Lung (tissue), 12 donors: ENCODE data around the gene ERC2. TPM values are rescaled to one million over a fixed set of nuclear protein-coding genes. Genes with fewer than 3 reads are reported as not detected.
A peak's percentile ranks its signal among the peaks of the same experiment; 100 is the strongest.

Experiments used
- ATAC-seq: fragments of 200-7000 bp; cut with Tn5 transposase; one replicate; pipeline ENCODE4 v1.9.1; 2020; ENCODE audit warnings: moderate number of reproducible peaks; ENCODE audit not compliant: insufficient read depth, low FRiP score
- DNase-seq, 3 donors: peaks; one replicate each; pipeline ENCODE4 v3.0.0-alpha.2; 2013 to 2017
- H3K27ac ChIP-seq, 2 donors: one replicate each; pipeline ENCODE4 v1.5.1; 2013; ENCODE audit warnings: mild to moderate bottlenecking in 2 of 2, moderate library complexity in 2 of 2, control low read depth in 1 of 2, inconsistent platforms in 1 of 2, low read depth in 1 of 2, low read length in 1 of 2
- H3K27me3 ChIP-seq, 3 donors: one replicate each; pipeline ENCODE4 v1.5.1; 2013; ENCODE audit warnings: low read length in 2 of 3; ENCODE audit not compliant: control insufficient read depth in 3 of 3, insufficient read depth in 3 of 3
- H3K36me3 ChIP-seq, 4 donors: one replicate each; pipeline ENCODE4 v1.5.1; 2013; ENCODE audit warnings: low read length in 4 of 4, mild to moderate bottlenecking in 1 of 4, moderate library complexity in 1 of 4; ENCODE audit not compliant: control insufficient read depth in 4 of 4, insufficient read depth in 4 of 4
- H3K4me1 ChIP-seq, 5 donors: one replicate each; pipeline ENCODE4 v1.5.1; 2013; ENCODE audit warnings: low read length in 5 of 5, mild to moderate bottlenecking in 2 of 5, moderate library complexity in 1 of 5; ENCODE audit not compliant: control insufficient read depth in 5 of 5, insufficient read depth in 5 of 5
- H3K4me3 ChIP-seq: one replicate; pipeline ENCODE4 v1.5.1; 2013; ENCODE audit warnings: mild to moderate bottlenecking, control low read depth, moderate library complexity
- H3K9ac ChIP-seq, 2 donors: one replicate each; pipeline ENCODE4 v1.5.1; 2013; ENCODE audit warnings: low read length in 2 of 2, control low read depth in 1 of 2; ENCODE audit not compliant: insufficient read depth in 1 of 2
- H3K9me3 ChIP-seq, 4 donors: one replicate each; pipeline ENCODE4 v1.5.1; 2013; ENCODE audit warnings: low read length in 3 of 4, mild to moderate bottlenecking in 1 of 4, moderate library complexity in 1 of 4; ENCODE audit not compliant: control insufficient read depth in 4 of 4, insufficient read depth in 3 of 4
- CTCF ChIP-seq: IDR thresholded peaks from 2 replicates; pipeline ENCODE4 v1.5.1; 2012; ENCODE audit warnings: mild to moderate bottlenecking; ENCODE audit errors: control extremely low read depth, extremely low read depth
- WGBS, 2 donors: extraction: QIAGEN DNeasy Blood & Tissue Kit; methylation state at CpG; one replicate each; pipeline ENCODE4 v1.1.7; 2013; 5-methylcytosine and 5-hydroxymethylcytosine counted together
- polyA plus RNA-seq, 2 donors: library from polyadenylated mRNA; stranded (reverse); fragments of 200-250 nt; gene quantifications; one replicate each; pipeline ENCODE4 v1.2.1, GENCODE V29; 2013
- total RNA-seq, 2 donors: library from RNA; depleted of rRNA in 1 of 2; stranded (reverse); fragments of >200 nt in 1 of 2; gene quantifications; one replicate each; pipeline ENCODE4 v1.2.1, GENCODE V29; 2014 to 2021
- donor health status: control.
- donor health status: control.
- donor health status: Bipolar disorder and iron deficiency.
- donor health status: healthy.
- donor health status: DM: yes; HTN: yes; CAD: no.

ERC2 gene
- total and polyA plus RNA-seq, 4 donors, result 0.20 to 3.5 (median 0.97) TPM

- Histone ChIP-seq H3K9ac (no peak overlapping the region), H3K27ac (no peak overlapping the region), H3K4me3 (no peak overlapping the region), H3K36me3 (no peaks in the 10 kb centered on the region), H3K27me3 (no peaks in the 10 kb centered on the region), H3K9me3 (no peaks in the 10 kb centered on the region), H3K4me1 (peaks cover 0 to 2% (median 0%) of the 10 kb centered on the region in 5 donors)
- 81 to 82% methylated on average over 6 of the region's 6 CpGs for WGBS, 2 donors
- DNase-seq, result peak in 2 of 3 donors; percentile 28 to 34
- no peak for TF ChIP-seq CTCF
- ATAC-seq, result no peak
These were observed 919.1 kb downstream of the ERC2 start for GRCh38 chr3:55549177-55549576.

GRCh38 chr3:55546866-55547669 is 921.2 kb downstream of the ERC2 start:
- DNase-seq (no peak), ATAC-seq (no peak)
- Histone ChIP-seq H3K36me3 (no peaks in the 10 kb centered on the region), H3K4me1 (peaks cover 0 to 2% (median 0%) of the 10 kb centered on the region in 5 donors), H3K9ac (no peak overlapping the region), H3K4me3 (no peak overlapping the region), H3K27me3 (no peaks in the 10 kb centered on the region), H3K27ac (no peak overlapping the region), H3K9me3 (no peaks in the 10 kb centered on the region)
- no peak for TF ChIP-seq CTCF
- 85 to 86% methylated on average over 22 of the region's 22 CpGs for WGBS, 2 donors

- Histone ChIP-seq H3K9me3 (no peaks in the 10 kb centered on the region), H3K4me3 (no peak overlapping the region), H3K27me3 (no peaks in the 10 kb centered on the region), H3K4me1 (peaks cover 0 to 3% (median 0%) of the 10 kb centered on the region in 5 donors), H3K9ac (no peak overlapping the region), H3K36me3 (no peaks in the 10 kb centered on the region), H3K27ac (no peak overlapping the region)
- TF ChIP-seq CTCF, result no peak
- WGBS, 2 donors, result 86 to 94% methylated on average over 6 of the region's 6 CpGs
- ATAC-seq, result no peak
- no peak for DNase-seq
These were observed 922.3 kb downstream of the ERC2 start for GRCh38 chr3:55545995-55546394.
